Suprapubic skin (tissue), 4 donors: ENCODE measurements around the gene RAP1A.

Source experiments
- CTCF ChIP-seq, 2 donors: fragments of 200-600 bp in 1 of 2; fragments of 450-650 bp in 1 of 2; sonication (generic) in 1 of 2; IDR thresholded peaks; one replicate each; pipeline ENCODE4 v1.5.1; 2016 to 2019; ENCODE audit warnings: antibody characterized with exemption in 2 of 2, mild to moderate bottlenecking in 1 of 2, moderate library complexity in 1 of 2
- POLR2A ChIP-seq, 2 donors: fragments of 450-650 bp; IDR thresholded peaks; one replicate each; pipeline ENCODE4 v1.6.1; 2017; ENCODE audit warnings: antibody characterized with exemption in 2 of 2, mild to moderate bottlenecking in 2 of 2, moderate library complexity in 2 of 2
- POLR2AphosphoS5 ChIP-seq, 3 donors: sonication (generic); formaldehyde crosslinking; IDR thresholded peaks; one replicate each; pipeline ENCODE4 v1.6.1; 2017; ENCODE audit warnings: antibody characterized with exemption in 3 of 3

- TF ChIP-seq CTCF (IDR thresholded peaks at IDR 0.05) = no peak
- TF ChIP-seq POLR2AphosphoS5 (IDR thresholded peaks at IDR 0.05) = no peak
- TF ChIP-seq POLR2A (IDR thresholded peaks at IDR 0.05) = no peak
Observed at GRCh38 chr1:111704240-111704639, 84.7 kb downstream of the RAP1A start.
